Mesothelial cell of epicardium (in vitro differentiated cells): ENCODE results near the gene PDCD1LG2. TPM values are rescaled to one million over a fixed set of nuclear protein-coding genes. Genes with fewer than 3 reads are reported as not detected.

Experiments used
- DNase-seq, 2 experiments: peaks; one replicate each; pipeline ENCODE4 v3.0.0; 2021; ENCODE audit warnings: low spot score in 2 of 2; ENCODE audit not compliant: unreplicated experiment in 2 of 2
- H3K27ac Mint-ChIP-seq: 2 replicates; pipeline ENCODE4 v1.8.0; 2021; ENCODE audit warnings: mixed read lengths
- H3K27me3 Mint-ChIP-seq: 2 replicates; pipeline ENCODE4 v1.8.0; 2021; ENCODE audit warnings: low read depth, mixed read lengths
- H3K36me3 Mint-ChIP-seq: 2 replicates; pipeline ENCODE4 v1.8.0; 2021; ENCODE audit warnings: mixed read lengths
- H3K4me1 Mint-ChIP-seq: 2 replicates; pipeline ENCODE4 v1.8.0; 2021; ENCODE audit warnings: mixed read lengths
- H3K4me3 Mint-ChIP-seq: 2 replicates; pipeline ENCODE4 v1.8.0; 2021; ENCODE audit warnings: mild to moderate bottlenecking, moderate library complexity, mixed read lengths
- H3K9me3 Mint-ChIP-seq: 2 replicates; pipeline ENCODE4 v1.8.0; 2021; ENCODE audit warnings: mixed read lengths
- total RNA-seq: library from RNA; stranded (reverse); gene quantifications from 3 replicates; pipeline ENCODE4 v1.2.1, GENCODE V29; 2021
- TF ChIP-seq, protein P1 (sequence below): fragments of 200-600 bp; sonication (generic); IDR thresholded peaks from one replicate; pipeline ENCODE4 v1.5.0; 2021; ENCODE audit warnings: antibody characterized with exemption; ENCODE audit not compliant: unreplicated experiment

The PDCD1LG2 gene
- total RNA-seq, 1 donor from 2014 or later: not detected

DNA sequence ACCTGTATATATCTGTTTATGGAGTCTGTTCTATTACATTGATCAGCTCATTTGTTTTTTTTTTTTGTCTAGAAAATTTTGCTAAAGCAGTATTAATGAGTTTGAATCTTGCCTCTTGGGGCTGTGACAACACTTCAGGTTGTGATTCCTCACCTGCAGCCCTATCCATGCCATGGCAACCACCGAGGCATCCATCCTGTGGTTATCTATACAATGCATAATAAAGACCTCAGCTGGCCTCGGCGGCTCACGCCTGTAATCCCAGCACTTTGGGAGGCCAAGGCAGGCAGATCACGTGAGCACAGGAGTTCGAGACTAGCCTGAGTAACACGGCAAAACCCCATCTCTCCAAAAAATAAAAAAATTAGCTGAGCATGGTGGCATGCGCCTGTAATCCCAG is 28.1 kb upstream of the PDCD1LG2 start:
- TF ChIP-seq, protein P1, sequence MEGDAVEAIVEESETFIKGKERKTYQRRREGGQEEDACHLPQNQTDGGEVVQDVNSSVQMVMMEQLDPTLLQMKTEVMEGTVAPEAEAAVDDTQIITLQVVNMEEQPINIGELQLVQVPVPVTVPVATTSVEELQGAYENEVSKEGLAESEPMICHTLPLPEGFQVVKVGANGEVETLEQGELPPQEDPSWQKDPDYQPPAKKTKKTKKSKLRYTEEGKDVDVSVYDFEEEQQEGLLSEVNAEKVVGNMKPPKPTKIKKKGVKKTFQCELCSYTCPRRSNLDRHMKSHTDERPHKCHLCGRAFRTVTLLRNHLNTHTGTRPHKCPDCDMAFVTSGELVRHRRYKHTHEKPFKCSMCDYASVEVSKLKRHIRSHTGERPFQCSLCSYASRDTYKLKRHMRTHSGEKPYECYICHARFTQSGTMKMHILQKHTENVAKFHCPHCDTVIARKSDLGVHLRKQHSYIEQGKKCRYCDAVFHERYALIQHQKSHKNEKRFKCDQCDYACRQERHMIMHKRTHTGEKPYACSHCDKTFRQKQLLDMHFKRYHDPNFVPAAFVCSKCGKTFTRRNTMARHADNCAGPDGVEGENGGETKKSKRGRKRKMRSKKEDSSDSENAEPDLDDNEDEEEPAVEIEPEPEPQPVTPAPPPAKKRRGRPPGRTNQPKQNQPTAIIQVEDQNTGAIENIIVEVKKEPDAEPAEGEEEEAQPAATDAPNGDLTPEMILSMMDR: no peak
- no peak overlapping the region for H3K4me3 Mint-ChIP-seq

DNA sequence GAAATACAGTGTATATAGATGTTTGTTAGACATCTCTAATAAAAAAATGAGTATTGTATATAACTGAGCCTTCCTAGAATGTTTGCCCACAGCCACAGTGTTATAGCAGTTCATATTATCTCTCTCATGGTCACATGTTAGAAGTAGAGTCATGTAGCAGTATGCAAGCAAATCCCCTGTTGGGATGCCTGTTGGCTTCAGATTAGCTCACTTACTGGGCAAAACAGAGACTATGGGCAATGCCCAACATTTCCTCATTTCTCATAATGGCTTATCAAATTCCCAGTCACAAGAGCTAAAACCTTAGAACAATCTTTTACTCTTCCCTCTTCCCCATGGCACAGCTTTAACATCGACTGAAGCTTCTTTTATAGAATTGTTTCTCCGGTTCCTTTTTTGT is 27.0 kb upstream of the PDCD1LG2 start:
- H3K36me3 Mint-ChIP-seq: no peaks in the 10 kb centered on the region
- no peaks in the 10 kb centered on the region for H3K4me1 Mint-ChIP-seq
- no peak for DNase-seq
- no peaks in the 10 kb centered on the region for H3K27me3 Mint-ChIP-seq
- no peak overlapping the region for H3K4me3 Mint-ChIP-seq
- H3K27ac Mint-ChIP-seq: no peak overlapping the region
- TF ChIP-seq, protein P1: no peak
- no peaks in the 10 kb centered on the region for H3K9me3 Mint-ChIP-seq

More for the DNA sequence above, 28.1 kb upstream of the PDCD1LG2 start:
- H3K27ac Mint-ChIP-seq: no peak overlapping the region
- H3K4me1 Mint-ChIP-seq: no peaks in the 10 kb centered on the region
- no peaks in the 10 kb centered on the region for H3K27me3 Mint-ChIP-seq
- peaks cover 3% of the 10 kb centered on the region for H3K9me3 Mint-ChIP-seq
- no peaks in the 10 kb centered on the region for H3K36me3 Mint-ChIP-seq
- DNase-seq: no peak

DNA sequence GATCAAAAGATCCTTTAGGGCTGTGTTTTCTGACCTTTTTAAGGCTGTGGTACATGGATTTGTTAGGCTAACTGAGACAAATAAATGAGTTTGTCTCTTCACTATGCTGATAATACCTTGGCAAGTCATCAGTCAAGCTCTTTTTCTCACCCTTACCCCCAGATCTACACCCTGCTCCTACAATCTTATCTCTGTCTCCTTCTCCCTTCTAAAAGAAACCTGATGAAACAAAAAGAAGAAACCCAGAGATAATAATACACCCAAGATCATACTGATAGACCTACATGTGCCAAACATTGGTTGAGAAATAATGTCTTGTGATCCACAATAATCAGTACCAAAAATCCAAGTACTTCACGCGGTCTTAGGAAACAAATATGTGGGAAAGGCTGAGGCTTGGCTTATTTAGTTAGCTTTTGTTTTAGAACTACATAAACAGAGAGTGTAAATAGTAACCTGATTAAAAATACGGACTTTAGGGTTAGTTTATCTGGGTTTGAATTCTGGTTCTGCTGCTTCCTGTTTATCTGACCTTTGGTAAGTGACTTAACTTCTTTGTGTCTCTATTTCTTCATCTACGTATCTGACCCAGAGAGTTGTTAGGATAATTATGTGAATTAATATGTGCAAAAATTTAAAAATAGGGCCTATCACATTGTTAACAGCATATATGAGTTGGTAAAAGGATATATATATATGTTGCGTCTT is 24.8 kb upstream of the PDCD1LG2 start:
- Mint-ChIP-seq H3K9me3 (no peaks in the 10 kb centered on the region), H3K36me3 (no peaks in the 10 kb centered on the region), H3K27ac (no peak overlapping the region), H3K27me3 (no peaks in the 10 kb centered on the region), H3K4me3 (no peak overlapping the region), H3K4me1 (no peaks in the 10 kb centered on the region)
- no peak for DNase-seq
- TF ChIP-seq, protein P1: no peak

DNA sequence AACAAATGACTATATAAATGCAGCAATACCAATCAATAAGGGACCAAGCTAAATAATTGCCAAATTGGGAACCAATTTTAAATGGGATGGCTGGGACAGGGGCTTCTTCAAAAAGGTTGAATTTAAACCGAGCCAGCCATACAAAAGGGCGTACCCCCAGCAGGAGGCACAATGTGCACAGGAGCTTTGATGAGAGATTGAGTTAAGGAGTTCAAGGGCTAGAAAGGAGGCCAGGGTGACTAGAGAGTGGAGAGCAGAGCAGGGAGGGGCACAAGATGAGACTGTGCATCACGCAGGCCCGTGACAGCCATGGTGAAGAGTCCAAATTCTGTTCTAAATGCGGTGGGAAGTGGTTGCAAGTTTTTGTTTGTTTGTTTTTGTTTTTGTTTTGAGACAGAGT is 23.3 kb upstream of the PDCD1LG2 start:
- no peak for DNase-seq
- no peak overlapping the region for H3K27ac Mint-ChIP-seq
- H3K4me3 Mint-ChIP-seq: no peak overlapping the region
- H3K36me3 Mint-ChIP-seq: no peaks in the 10 kb centered on the region
- TF ChIP-seq, protein P1: no peak
- H3K4me1 Mint-ChIP-seq: no peaks in the 10 kb centered on the region
- H3K27me3 Mint-ChIP-seq: no peaks in the 10 kb centered on the region
- no peaks in the 10 kb centered on the region for H3K9me3 Mint-ChIP-seq

DNA sequence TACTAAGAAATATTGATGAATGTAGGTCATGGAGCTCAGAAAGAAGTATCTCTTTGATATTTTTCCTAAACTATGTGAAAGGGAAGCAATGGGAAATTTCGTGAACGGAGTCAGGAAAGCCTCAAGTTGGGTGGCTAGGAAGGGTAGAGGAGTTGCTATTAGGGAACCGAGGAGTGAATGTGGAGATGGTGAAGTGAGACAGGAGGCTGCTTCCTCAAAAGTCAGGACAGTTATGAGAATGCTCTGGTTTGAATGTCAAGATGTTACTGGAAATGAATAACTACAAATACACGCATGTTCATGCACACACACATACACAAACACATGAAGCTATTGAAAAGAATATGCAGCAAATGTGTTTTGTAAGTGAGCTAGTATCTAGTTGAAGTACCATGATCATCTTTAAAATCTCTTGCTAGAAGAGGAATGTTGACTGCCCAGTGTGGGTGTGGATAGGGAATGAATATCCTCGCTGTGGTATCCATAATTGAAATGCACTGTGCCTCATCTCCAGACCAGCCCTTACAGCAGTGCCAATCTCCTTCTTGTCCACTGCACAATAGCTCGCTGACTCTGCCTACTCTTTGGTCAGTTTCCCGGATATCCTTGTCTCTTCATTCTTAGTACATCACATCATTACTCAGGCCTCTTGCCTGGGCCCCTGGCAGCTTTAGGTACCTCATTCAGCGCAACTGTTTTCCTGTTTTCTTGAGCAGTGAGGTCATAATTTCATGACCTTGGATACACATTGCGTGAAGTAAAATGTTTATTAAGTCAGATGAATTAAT is 21.9 kb upstream of the PDCD1LG2 start:
- Mint-ChIP-seq H3K4me1 (no peaks in the 10 kb centered on the region), H3K9me3 (no peaks in the 10 kb centered on the region), H3K27me3 (no peaks in the 10 kb centered on the region), H3K4me3 (no peak overlapping the region), H3K27ac (no peak overlapping the region), H3K36me3 (no peaks in the 10 kb centered on the region)
- TF ChIP-seq, protein P1: no peak
- no peak for DNase-seq
